NOMO-1 (cell line): ENCODE measurements around the gene SCN8A.

ENCODE experiments used
- DNase-seq, 2 experiments: peaks; one replicate each; lab custom pipeline; 2025; ENCODE audit not compliant: unreplicated experiment in 2 of 2; lab: John Stamatoyannopoulos, UW

Gene SCN8A

GRCh38 chr12:51809193-51809592 lies 218.2 kb downstream of the SCN8A start:
- no peak for DNase-seq

- DNase-seq: no peak
These were observed 220.5 kb downstream of the SCN8A start for GRCh38 chr12:51811203-51812202.

- no peak for DNase-seq
These were observed 221.8 kb downstream of the SCN8A start for GRCh38 chr12:51812871-51813270.

GRCh38 chr12:51813931-51814310 lies 222.9 kb downstream of the SCN8A start:
- DNase-seq: no peak

GRCh38 chr12:51814311-51815088 lies 223.5 kb downstream of the SCN8A start:
- peak; percentile 66 to 94 for DNase-seq

- no peak for DNase-seq
These were observed 224.5 kb downstream of the SCN8A start for GRCh38 chr12:51815571-51815970.

- DNase-seq: no peak
These were observed 226.3 kb downstream of the SCN8A start for GRCh38 chr12:51817027-51817953.

GRCh38 chr12:51818086-51818485 lies 227.1 kb downstream of the SCN8A start:
- DNase-seq: no peak

- no peak for DNase-seq
These were observed 227.7 kb downstream of the SCN8A start for GRCh38 chr12:51818566-51819300.

- no peak for DNase-seq
These were observed 228.9 kb downstream of the SCN8A start for GRCh38 chr12:51819736-51820525.

GRCh38 chr12:51820526-51821439 lies 229.8 kb downstream of the SCN8A start:
- DNase-seq: peak; percentile 79 to 92

- no peak for DNase-seq
These were observed 230.6 kb downstream of the SCN8A start for GRCh38 chr12:51821440-51822260.

- DNase-seq: no peak
These were observed 231.2 kb downstream of the SCN8A start for GRCh38 chr12:51822261-51822616.

- no peak for DNase-seq
These were observed 231.9 kb downstream of the SCN8A start for GRCh38 chr12:51822956-51823355.

- DNase-seq: peak in 1 of 2 experiments; percentile 24
These were observed 233.0 kb downstream of the SCN8A start for GRCh38 chr12:51823875-51824565.

- DNase-seq: no peak
These were observed 234.2 kb downstream of the SCN8A start for GRCh38 chr12:51825216-51825615.

- DNase-seq: no peak
These were observed 235.8 kb downstream of the SCN8A start for GRCh38 chr12:51826881-51827280.
